ENCODE data around the gene WDR81.

- TF ChIP-seq EZH2 (IDR thresholded peaks at IDR 0.05; ENCODE audit: borderline replicate concordance, control insufficient read depth, low read depth, low read length) (no peak), SMC3 (IDR thresholded peaks at IDR 0.05; ENCODE audit: borderline replicate concordance, low read length) (no peak), EGR1 (IDR thresholded peaks at IDR 0.05; ENCODE audit: borderline replicate concordance in 1 of 2, low read depth in 2 of 2, low read length in 2 of 2) (no peak), CTCF (IDR thresholded peaks at IDR 0.05 in 2 of 3, conservative IDR thresholded peaks at IDR 0.05 in 1 of 3; ENCODE audit: control insufficient read depth in 2 of 3, extremely low read depth in 1 of 3, insufficient read depth in 1 of 3, low read depth in 3 of 3, low read length in 3 of 3) (no peak), NFIC (IDR thresholded peaks at IDR 0.05; ENCODE audit: low read depth, low read length) (no peak), TAF1 (IDR thresholded peaks at IDR 0.05; ENCODE audit: borderline replicate concordance, low read depth, low read length) (no peak), TARDBP (IDR thresholded peaks at IDR 0.05; ENCODE audit: borderline replicate concordance) (no peak), ZNF217 (IDR thresholded peaks at IDR 0.05) (no peak), POLR2AphosphoS5 (IDR thresholded peaks at IDR 0.05; ENCODE audit: low read length) (no peak; the same call in 1 of the 2 replicates), YY1 (IDR thresholded peaks at IDR 0.05; ENCODE audit: low read depth, low read length) (no peak), CEBPZ (IDR thresholded peaks at IDR 0.05; ENCODE audit: low read depth, low read length) (no peak), RCOR1 (conservative IDR thresholded peaks at IDR 0.05; ENCODE audit: low read depth, low read length) (no peak)
- TF ChIP-seq, protein P1, sequence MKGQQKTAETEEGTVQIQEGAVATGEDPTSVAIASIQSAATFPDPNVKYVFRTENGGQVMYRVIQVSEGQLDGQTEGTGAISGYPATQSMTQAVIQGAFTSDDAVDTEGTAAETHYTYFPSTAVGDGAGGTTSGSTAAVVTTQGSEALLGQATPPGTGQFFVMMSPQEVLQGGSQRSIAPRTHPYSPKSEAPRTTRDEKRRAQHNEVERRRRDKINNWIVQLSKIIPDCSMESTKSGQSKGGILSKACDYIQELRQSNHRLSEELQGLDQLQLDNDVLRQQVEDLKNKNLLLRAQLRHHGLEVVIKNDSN (IDR thresholded peaks at IDR 0.05; ENCODE audit: borderline replicate concordance, extremely low read length, insufficient read depth, low read depth, low read length) = no peak
- TF ChIP-seq, protein P2, sequence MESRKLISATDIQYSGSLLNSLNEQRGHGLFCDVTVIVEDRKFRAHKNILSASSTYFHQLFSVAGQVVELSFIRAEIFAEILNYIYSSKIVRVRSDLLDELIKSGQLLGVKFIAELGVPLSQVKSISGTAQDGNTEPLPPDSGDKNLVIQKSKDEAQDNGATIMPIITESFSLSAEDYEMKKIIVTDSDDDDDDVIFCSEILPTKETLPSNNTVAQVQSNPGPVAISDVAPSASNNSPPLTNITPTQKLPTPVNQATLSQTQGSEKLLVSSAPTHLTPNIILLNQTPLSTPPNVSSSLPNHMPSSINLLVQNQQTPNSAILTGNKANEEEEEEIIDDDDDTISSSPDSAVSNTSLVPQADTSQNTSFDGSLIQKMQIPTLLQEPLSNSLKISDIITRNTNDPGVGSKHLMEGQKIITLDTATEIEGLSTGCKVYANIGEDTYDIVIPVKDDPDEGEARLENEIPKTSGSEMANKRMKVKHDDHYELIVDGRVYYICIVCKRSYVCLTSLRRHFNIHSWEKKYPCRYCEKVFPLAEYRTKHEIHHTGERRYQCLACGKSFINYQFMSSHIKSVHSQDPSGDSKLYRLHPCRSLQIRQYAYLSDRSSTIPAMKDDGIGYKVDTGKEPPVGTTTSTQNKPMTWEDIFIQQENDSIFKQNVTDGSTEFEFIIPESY (IDR thresholded peaks at IDR 0.05) = no peak
These were observed 48.1 kb upstream of the WDR81 start for GRCh38 chr17:1676401-1676800.

Measured in GM12878 (cell line).